Amniotic epithelial cell (primary cell): ENCODE measurements around the gene SLC6A13.
"Not testable (repeated sequence)": the region's sequence is repeated elsewhere in the genome, so short reads cannot be mapped to it uniquely, and the experiment has no call there.

Source experiments
- DNase-seq: peaks from one replicate; pipeline ENCODE4 v3.0.0-alpha.2; 2010; ENCODE audit warnings: low read depth

SLC6A13 gene

DNA sequence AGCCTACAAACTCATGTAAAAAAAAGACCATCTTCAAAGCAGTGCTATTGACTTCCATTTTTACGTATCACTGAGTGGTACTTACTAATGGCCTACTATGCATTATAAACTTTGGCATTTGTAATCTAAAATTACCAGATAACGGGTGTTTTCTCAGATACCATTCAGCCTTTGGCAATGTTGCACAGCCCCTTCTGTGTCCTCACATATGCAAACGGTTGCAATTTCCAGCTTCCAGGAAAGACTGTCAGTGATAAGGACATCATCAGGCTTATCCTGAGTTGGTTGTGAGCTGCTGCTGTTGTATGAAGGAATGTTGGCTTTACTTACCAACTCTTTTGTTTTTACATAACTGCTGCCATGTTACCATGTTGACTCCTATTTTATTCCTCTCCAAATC, 1.6 kb upstream of the SLC6A13 start:
- peak; percentile 50 for DNase-seq

DNA sequence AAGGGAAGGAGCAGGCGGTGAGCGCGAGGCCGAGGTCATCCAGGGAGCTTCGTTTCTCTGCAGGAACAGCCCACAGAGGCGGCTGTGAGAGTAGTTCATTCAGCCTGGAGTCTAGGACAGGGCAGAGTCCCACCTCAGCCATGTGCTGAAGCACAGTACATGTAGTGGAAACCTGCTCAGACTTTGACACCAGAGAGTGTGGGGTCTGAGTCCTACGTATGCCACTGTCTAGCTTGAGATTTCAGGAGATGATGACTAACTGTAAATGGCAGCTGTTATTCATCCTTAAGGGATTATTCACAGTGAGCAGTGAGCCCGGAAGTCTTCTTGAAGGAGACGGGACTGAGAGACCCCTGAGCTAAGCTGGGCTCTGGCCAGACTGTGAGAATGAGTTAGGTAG, 938 bp upstream of the SLC6A13 start:
- DNase-seq: peak; percentile 70

DNA sequence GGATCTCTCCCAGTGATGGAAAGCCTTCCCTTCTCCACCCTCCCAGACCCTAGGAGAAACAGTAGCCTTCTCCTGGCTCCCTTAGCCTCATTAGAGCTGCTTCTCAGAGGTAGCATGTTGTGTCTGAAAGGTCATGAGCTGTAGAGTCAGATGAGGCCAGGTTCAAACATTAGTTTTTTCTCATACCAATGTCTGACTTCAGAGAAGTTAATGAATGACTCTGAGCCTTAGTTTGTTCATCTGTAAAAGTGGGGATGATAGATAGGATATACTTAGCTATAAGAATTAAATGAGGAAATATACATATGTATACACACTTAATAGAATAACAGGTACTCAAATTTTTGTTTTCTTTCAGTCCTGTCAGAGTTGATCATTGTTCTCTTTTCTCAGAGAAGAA, 523 bp downstream of the SLC6A13 start:
- no peak for DNase-seq

DNA sequence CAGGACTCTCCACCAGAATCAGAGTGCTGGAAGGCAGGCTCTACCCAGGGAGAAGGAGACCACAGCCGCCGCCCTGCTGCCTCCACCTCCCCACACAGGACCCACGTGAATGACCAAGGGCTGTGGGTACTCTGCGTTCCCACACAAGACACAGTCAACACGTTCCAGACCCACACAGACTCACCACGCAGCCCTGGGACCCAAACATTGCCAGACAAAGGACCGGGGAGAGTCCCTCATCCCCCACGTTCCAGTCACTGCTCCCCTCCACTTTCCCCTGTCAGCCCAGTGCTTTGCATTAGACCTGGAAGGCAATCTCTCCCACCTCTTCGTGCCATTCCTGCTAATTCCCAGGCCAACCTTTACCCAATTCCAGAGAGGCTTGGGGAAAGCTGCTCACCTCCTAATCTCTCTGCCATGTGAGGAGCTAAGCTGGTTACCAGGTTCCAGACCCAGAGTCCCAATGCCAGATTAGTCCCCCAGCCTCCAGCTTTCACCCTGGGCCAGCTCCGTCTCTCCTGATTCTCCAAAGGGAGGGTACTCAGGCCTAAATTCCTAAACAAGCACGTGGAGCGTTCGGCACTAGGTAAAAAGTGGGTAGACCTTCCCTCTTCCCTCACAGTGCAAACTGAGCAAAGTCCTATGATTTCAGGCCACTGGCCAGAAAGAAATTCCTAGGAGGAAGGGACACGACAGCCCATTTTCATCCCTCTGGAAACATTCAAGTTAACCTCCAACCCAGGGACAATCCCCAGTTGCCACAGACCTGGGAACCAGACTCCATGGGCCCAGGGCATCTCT, 4.9 kb downstream of the SLC6A13 start:
- no peak for DNase-seq

DNA sequence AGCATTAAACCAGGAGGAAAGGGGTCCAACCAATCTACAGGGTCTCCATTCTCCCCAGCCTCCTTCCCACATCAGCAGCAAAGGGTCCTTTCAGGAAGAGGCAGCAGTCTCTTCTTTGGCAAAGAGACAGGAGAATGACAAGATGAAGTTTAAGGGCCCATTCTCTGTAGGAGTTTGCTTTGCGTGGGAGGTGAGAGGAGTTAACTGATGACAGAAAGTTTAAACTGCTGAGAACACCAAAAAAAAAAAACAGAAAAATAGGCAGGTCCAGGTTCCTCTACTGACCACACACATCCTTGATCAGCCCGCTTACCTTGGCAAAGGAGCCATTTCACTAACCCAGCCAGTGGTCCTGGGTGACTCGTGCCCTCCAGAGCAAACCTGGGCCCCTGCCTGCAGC, 5.7 kb downstream of the SLC6A13 start:
- DNase-seq: no peak

DNA sequence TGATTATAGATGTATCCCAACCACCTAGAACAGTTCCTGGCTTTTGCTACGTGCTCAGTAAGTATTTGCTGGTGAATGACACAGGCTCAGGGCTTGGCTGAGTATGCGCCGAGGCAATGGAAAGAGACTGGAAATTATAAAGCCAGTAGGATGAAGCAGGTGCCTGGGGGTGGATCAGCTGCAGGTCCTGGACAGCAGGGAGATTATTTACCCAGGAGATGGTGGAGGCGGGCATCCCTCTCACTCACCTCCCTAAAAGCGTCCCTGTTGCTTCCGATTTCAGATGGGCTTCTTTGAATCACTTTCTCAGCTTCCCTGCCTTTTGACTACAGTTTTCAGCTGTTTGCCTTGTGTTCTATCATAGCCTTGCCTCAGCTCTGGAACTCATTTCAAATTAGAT, 6.4 kb downstream of the SLC6A13 start:
- no peak for DNase-seq

DNA sequence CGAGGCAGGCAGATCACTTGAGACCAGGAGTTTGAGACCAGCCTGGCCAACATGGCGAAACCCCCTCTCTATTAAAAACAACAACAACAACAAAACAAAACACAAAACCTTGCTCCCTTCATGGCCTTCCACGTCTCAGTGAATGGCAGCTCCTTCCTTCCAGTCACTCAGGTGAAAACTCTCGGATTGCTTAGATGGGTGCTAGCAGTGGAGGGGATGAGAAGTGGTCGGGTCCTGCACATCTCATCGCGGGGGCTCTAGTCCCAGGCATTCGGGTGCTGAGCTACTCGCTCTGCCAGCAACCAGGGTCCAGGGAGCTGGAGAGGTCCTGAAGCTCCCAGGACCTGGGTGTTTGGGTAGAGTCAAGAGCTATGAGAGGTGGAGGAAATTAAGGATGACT, 7.7 kb downstream of the SLC6A13 start:
- DNase-seq: no peak

DNA sequence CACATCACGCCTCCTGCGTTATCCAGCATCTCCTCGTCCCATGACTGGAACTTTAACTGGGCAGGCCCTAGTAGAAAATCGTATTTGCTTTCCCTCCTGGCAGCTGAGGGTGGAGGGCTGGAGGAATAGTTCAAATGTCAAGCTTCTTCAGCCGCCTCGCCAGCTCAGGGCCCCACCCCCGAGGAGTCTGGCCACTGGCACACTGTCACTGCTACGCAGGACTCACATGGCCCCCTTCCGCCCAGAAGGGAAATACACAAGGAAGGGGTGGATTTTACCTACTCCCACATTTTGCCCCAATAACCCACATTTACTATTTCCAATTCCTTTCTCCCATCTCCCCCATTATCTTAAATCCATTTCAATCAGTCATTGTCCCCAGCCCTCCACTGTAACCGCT, 8.6 kb downstream of the SLC6A13 start:
- no peak for DNase-seq

DNA sequence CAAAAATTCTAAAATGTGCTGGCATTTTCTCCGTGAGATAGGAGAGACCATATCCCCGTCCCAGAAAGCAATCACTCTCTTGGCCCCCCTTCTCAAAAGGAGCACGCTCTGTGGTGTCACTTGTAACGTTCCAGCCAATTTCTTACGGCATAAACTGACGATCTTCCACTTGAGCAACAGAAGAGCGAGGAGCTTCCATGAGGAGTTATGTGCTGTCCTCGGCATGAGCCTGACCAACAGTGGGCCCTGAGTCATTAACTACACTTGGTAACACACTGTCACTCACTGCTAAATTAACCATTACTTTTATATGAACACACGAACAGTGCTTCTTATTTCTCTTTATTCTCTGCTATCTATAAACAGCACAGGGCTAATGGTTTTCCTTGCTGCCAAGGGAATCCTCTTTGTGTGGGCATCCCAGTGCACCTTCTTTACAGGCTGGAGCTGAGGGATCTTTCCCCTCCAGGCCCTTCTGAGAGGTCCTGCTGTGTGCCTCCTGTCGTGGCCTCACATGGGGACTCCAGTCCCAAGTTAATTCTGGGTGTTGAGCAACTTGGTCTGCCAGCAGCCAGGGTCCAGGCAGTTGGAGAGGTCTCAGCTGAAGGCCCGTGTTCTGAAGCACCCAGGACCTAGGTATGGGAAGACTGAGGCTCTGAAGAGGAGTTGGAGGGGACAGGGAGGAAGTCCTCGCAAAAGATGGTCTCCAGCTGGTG, 9.4 kb downstream of the SLC6A13 start:
- DNase-seq: no peak

DNA sequence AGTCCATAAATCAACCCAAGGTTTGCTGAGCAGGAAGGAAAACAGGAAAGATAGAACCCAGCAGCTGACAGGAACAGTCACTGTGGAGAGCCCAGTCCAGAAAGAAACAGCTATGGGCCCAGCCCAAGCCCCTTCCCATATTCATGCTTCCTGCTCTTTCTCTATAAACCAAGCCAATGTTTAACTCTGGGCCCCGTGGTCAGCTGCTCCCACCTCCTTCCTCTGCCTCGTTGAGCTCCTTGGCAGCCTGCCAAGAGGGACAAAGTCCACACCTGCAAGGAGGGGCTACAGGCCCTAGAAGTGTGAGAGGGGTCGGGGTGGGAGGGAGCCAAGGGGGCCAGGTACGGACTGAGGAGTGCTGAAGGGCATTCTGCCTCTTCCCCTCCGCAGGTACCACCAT, 10.0 kb downstream of the SLC6A13 start:
- no peak for DNase-seq

DNA sequence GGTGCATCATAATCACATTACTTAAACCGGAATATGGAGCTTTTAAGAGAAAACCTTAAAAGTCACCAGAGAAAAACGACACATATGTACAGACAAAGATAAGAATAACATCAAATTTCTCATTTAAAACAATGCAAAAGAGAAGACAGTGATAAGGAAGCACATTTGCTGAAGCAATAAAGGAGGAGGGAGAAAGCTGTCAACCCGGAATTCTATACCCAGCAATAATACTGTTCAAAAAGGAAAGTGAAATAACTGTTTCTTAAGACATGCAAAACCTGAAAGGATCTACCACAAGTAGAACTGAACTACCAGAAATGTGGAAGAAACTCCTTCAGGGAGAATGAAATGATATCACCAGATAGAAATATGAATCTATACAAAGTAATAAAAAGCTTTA, 15.4 kb downstream of the SLC6A13 start:
- no peak for DNase-seq

DNA sequence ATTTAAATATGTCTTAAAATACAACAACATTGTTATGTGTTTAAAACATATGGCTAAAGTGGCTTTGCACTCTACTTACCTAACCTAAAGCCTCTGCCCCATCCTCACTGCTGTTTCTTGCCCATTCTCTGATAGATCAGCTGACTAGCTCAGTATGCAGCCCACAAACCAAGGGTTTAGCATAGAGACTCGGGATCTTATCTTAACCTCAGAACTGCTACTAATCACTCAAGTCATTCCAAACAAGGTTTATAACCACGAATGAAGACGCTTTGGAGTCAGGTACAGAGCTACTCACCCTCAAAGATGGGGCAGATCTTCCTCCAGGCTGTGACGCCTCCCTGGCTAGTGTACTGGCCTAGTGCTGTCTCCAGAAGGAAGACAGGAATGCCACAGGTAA, 19.3 kb downstream of the SLC6A13 start:
- DNase-seq: peak; percentile 72

DNA sequence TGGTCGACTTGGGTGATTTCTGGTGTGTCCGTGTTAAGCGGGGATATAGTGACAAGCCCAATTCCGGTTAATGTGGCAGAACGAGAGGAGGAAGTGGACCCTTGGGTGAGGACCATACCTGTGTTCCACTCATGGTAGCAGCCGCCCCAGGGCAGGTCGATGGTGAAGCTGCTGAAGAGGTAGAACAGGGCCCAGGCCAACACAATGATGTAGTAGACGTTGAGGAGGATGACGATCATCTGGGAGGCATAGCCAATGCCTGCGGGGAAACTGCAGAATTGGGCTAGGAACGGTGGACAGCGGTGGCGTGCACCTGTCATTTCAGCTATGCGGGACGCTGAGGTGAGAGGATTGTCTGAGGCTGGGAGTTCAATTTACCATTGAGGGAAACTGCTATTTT, 20.1 kb downstream of the SLC6A13 start:
- DNase-seq: no peak

DNA sequence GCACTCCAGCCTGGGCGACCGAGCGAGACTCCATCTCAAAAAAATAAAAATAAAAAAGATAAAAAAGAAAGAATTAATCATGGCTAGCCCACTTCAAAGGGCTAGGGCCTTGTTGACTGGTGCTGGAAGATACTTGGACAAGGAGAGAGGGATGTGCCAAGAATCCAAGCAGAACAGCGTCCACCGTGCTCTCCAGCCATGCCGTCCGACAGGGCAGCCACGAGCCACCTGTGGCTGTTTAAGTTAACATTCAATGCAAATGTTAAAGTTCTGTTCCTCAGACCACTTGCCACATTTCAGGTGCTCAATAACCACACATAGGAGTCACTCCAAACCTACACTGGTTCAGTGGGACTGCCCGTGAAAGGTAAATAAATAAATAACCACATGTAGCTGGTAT, 21.4 kb downstream of the SLC6A13 start:
- DNase-seq: no peak

DNA sequence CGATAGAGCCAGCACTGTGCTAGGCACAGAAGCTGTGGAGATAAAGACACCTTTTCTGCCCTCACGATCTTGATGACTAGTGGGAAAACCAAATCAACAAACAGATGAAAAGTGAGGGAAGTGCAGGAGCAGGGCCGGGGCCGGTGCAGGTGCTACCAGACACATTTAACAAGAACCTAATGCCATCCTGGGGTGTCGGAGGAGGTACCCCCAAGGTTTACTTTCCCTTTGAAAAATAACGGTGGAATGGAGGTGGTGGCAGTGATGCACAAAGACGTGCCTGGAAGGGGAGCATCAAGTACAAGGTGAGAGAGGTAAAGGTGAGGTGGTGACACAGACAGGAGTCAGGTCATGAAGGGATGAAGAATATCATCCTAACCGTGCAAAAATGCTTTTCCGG, 22.1 kb downstream of the SLC6A13 start:
- DNase-seq: no peak

DNA sequence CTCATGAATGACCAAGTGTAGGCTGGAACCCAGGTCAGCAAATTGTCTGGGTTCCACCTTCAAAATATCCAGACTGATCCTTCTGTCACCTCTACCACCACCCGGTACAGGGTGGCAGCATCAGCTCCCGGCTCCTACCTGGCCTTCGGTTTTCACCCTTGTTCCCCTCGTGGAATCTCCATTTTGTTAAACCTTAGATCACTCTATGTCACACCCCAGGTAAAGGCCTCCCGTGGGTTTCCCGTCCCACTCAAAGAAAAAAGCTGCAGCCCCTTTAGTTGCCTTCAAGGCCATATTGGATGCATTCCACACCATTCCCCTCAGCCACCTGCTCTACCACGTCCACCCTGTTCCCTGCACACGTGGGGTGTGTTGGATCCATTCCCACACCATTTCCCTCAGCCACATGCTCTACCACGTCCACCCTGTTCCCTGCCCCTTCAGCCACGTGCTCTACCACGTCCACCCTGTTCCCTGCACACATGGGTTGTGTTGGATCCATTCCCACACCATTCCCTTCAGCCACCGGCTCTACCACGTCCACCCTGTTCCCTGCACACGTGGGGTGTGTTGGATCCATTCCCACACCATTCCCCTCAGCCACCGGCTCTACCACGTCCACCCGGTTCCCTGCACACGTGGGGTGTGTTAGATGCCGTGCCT, 23.8 kb downstream of the SLC6A13 start:
- no peak for DNase-seq

DNA sequence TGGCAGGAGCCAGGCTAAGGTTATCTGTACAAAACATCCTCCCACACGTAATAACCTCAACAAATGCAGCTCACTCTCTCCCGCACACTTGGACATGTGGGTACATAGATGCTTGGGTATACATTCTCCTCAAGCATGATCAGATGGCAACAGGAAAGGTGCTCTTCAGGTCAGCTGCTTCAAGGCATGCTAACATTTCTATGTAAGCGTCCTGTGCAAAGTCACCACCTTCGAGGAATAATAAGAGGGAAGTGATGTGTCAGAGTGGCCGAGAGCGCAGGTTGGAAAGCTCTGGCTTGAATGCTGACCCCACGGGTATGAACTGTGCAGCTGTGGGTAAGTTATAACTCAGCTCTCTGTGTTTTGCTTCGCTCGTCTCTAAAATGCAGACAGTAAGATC, 24.5 kb downstream of the SLC6A13 start:
- DNase-seq: peak; percentile 7

DNA sequence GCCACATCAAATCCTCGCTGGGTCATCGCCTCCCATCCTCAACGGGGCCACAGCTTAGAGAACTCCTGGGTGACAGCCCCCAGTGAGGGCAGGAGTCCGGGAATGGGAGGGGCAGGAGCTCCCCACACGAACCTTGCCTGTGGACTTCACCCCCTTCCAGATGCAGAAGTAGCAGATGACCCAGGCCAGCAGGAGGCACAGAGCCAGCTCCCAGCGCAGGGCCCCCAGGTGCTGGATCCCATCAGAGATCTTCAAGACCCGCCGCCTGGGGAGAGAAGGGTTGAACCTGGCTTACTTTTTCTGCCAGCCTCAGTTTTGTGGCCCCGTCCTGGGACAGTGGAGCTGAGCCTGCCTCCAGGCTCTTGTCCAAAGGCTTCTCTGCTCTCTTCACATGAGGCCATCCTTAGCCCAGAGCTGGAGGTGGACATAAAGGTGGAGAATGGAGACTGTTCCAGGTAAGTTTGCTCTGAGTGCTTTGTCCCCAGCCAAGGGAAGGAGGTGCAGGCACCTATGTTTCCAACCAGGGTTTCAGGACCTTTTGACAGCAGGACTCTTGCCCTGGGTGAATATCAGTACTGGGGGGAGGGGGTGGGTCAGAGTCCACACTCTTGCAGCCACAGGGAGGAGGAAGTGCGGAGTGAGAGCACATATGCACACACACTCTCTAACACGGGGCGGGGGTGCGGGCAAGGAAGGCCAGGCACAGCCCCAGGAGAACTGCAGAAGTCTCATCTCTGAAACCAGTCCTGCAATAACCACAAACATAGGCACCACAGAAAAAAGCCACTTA, 25.4 kb downstream of the SLC6A13 start:
- no peak for DNase-seq

DNA sequence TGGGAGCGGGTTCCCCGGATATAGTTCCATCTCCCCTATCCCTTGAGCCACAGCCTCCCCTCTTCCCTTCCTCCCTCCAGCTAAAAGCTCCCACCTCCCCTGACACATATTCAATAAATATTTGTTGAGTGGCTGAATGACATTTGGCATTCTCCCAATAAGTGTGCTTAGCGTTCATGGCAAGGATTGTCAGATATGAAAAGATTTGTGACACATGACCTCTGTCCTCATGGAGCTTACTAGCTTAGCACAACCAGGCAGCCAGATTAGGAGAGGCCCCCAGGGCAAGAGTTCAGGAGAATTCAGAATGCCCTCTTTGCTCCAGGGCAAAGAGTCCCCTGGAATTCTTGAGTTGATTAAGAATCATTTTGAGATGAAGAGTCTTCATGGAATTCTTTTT, 26.2 kb downstream of the SLC6A13 start:
- DNase-seq: no peak

DNA sequence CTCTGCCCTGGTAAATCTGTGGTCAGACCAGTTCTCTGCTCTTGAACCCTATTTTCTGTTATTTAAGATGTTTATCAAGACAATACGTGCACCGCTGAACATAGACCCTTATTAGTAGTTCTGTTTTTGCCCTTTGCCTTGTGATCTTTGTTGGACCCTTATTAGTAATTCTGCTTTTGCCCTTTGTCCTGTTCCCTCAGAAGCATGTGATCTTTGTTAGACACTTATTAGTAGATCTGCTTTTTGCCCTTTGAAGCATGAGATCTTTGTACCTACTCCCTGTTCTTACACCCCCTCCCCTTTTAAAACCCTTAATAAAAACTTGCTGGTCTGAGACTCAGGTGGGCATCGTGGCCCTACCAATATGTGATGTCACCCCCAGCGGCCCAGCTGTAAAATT, 26.7 kb downstream of the SLC6A13 start:
- not testable (repeated sequence) for DNase-seq

DNA sequence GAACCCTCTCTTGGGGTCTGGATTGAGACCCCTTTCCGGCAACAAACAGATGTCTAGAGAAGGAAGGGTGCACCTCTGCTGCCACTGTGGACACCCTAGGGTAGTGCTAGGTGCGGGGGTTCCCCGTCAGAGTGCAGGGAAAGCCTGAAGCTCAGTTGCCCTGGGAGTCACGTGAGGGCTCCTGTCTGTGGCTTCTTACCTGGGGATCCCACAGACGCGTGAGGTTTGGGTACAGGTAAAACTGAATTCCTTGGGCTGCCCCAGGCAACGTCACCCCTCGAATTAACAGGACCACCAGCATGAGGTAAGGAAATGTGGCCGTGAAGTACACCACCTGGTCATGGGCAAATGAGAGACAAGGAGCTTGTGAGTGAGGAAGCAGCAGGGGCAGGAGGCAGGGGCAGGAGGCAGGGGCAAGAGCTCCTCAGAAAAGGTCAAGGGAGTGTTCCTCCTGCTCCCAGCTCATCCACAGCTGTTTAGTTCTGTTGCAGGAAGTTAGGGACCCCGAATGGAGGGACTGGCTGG, 27.7 kb downstream of the SLC6A13 start:
- DNase-seq: no peak

DNA sequence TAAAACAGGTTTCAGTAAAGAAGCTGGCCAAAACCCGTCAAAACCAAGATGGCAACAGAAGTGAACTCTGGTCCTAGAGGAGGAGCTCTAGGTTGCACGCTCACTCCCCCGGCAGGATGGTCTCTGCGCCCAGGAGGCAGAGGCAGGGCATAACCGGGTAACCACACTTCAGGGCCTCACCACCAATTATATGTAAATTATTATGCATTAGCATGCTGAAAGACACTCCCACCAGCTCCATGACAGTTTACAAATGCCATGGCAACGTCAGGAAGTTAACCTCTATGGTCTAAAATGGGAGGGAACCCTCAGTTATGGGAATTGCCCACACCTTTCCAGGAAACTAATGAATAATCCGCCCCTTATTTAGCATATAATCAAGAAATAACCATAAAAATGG, 28.6 kb downstream of the SLC6A13 start:
- no peak for DNase-seq
